ENCODE measurements around the gene RGS7BP.

RGS7BP gene

DNA sequence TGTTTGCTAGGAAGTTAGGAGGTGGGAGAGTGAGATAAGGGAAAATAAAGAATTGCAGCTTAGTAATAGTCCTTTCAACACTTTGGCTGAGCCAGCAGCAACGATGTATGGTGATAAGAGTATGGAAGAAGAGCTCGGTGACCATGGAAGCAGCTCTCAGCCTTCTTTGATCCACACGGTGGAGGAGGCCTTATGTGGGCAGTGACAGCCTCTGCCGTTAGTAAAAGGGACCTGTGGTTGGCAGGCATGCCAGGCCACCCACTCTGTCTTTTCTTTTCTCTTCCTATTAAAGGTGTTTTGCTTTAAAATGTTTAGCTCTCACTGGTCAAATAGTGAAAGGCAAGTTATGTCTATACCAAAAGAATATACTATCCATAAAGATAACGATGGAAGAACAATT, 7.7 kb downstream of the RGS7BP start:
- no peaks in the 10 kb centered on the region for H4K20me1 ChIP-seq (ENCODE audit: insufficient read depth, low read length)
- no peak overlapping the region for H3K27ac ChIP-seq (ENCODE audit: low read length)
- TF ChIP-seq, protein P1, sequence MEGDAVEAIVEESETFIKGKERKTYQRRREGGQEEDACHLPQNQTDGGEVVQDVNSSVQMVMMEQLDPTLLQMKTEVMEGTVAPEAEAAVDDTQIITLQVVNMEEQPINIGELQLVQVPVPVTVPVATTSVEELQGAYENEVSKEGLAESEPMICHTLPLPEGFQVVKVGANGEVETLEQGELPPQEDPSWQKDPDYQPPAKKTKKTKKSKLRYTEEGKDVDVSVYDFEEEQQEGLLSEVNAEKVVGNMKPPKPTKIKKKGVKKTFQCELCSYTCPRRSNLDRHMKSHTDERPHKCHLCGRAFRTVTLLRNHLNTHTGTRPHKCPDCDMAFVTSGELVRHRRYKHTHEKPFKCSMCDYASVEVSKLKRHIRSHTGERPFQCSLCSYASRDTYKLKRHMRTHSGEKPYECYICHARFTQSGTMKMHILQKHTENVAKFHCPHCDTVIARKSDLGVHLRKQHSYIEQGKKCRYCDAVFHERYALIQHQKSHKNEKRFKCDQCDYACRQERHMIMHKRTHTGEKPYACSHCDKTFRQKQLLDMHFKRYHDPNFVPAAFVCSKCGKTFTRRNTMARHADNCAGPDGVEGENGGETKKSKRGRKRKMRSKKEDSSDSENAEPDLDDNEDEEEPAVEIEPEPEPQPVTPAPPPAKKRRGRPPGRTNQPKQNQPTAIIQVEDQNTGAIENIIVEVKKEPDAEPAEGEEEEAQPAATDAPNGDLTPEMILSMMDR (IDR thresholded peaks at IDR 0.05; ENCODE audit: low read length), result no peak
- H3K4me2 ChIP-seq (ENCODE audit: low read depth, low read length), result no peak overlapping the region
- no peaks in the 10 kb centered on the region for H3K79me2 ChIP-seq (ENCODE audit: low read length)
- no peak overlapping the region for H2AFZ ChIP-seq (ENCODE audit: low read length)
- H3K9me2 ChIP-seq (replicated peaks; ENCODE audit: insufficient read depth, low read length), result no peaks in the 10 kb centered on the region
- H3K27me3 ChIP-seq (replicated peaks; ENCODE audit: insufficient read depth, low read length), result no peaks in the 10 kb centered on the region
- peaks cover 5% of the 10 kb centered on the region for H3K4me1 ChIP-seq (ENCODE audit: low read length)
- no peak overlapping the region for H3K9ac ChIP-seq (ENCODE audit: low read length)
- no peaks in the 10 kb centered on the region for H3F3A ChIP-seq (ENCODE audit: insufficient read depth, low read length)
- H3K9me3 ChIP-seq (replicated peaks; ENCODE audit: insufficient read depth, low read length), result no peaks in the 10 kb centered on the region
- H3K36me3 ChIP-seq (replicated peaks; ENCODE audit: insufficient read depth, low read length), result no peaks in the 10 kb centered on the region
- H3K4me3 ChIP-seq (ENCODE audit: low read length), result no peak overlapping the region
- DNase-seq, result no peak

DNA sequence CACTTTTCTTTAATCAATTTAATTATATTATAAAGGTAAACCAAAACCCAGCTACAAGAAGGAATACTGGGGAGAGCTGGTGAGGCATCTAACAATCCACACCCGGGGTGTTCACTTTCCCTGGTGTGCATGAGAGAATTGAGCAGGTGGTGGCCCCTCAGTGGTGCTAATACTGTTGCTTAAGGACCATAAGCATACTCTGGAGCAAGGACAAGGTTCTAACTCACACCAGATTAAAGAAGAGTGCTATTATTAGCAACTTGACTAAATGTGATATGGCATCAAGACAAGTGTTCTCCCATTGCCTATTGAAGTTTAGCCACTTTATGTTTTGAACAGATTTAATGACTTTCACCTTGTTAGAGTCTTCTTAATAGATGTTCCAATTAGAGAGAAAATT, 8.8 kb downstream of the RGS7BP start:
- H3K79me2 ChIP-seq (ENCODE audit: low read length), result no peaks in the 10 kb centered on the region
- no peak overlapping the region for H3K4me2 ChIP-seq (ENCODE audit: low read depth, low read length)
- no peak overlapping the region for H3K27ac ChIP-seq (ENCODE audit: low read length)
- no peaks in the 10 kb centered on the region for H3K36me3 ChIP-seq (replicated peaks; ENCODE audit: insufficient read depth, low read length)
- H3K4me1 ChIP-seq (ENCODE audit: low read length), result peaks cover 14% of the 10 kb centered on the region
- H3F3A ChIP-seq (ENCODE audit: insufficient read depth, low read length), result no peaks in the 10 kb centered on the region
- no peak overlapping the region for H2AFZ ChIP-seq (ENCODE audit: low read length)
- no peaks in the 10 kb centered on the region for H3K9me3 ChIP-seq (replicated peaks; ENCODE audit: insufficient read depth, low read length)
- no peaks in the 10 kb centered on the region for H4K20me1 ChIP-seq (ENCODE audit: insufficient read depth, low read length)
- no peaks in the 10 kb centered on the region for H3K27me3 ChIP-seq (replicated peaks; ENCODE audit: insufficient read depth, low read length)
- H3K4me3 ChIP-seq (ENCODE audit: low read length), result no peak overlapping the region
- H3K9ac ChIP-seq (ENCODE audit: low read length), result no peak overlapping the region
- H3K9me2 ChIP-seq (replicated peaks; ENCODE audit: insufficient read depth, low read length), result no peaks in the 10 kb centered on the region
- DNase-seq, result no peak
- TF ChIP-seq EZH2phosphoT487 (IDR thresholded peaks at IDR 0.05; ENCODE audit: low read length), result no peak
- TF ChIP-seq, protein P1 (IDR thresholded peaks at IDR 0.05; ENCODE audit: low read length), result no peak
- no peak for TF ChIP-seq EZH2 (optimal IDR thresholded peaks at IDR 0.05; ENCODE audit: low read depth, low read length)

DNA sequence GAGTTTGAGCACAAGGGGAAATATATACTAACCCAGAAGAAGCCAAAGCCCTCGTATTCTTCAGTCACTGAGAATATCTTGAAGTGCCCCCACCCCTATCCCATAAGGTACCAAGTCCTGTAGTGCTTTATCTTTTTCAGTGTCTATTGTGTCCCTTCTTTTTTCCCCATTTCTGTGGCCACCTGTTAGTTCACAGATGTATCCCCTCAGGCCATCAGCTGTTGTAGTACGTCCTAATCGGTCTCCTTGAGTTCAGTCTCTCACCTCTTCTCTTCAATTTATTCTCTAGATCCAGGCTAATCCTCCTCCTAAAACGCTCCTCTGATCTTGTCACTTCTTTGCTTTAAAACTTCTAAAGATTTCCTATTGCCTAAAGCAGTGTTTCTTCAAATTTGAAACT, 10.4 kb downstream of the RGS7BP start:
- Histone ChIP-seq H3K4me2 (ENCODE audit: low read depth, low read length) (no peak overlapping the region), H3K9me2 (replicated peaks; ENCODE audit: insufficient read depth, low read length) (no peaks in the 10 kb centered on the region), H3K9ac (ENCODE audit: low read length) (no peak overlapping the region), H3K4me3 (ENCODE audit: low read length) (no peak overlapping the region), H3F3A (ENCODE audit: insufficient read depth, low read length) (no peaks in the 10 kb centered on the region), H3K36me3 (replicated peaks; ENCODE audit: insufficient read depth, low read length) (no peaks in the 10 kb centered on the region), H2AFZ (ENCODE audit: low read length) (no peak overlapping the region), H3K27me3 (replicated peaks; ENCODE audit: insufficient read depth, low read length) (no peaks in the 10 kb centered on the region), H3K27ac (ENCODE audit: low read length) (no peak overlapping the region), H3K9me3 (replicated peaks; ENCODE audit: insufficient read depth, low read length) (no peaks in the 10 kb centered on the region), H4K20me1 (ENCODE audit: insufficient read depth, low read length) (no peaks in the 10 kb centered on the region), H3K79me2 (ENCODE audit: low read length) (no peaks in the 10 kb centered on the region), H3K4me1 (ENCODE audit: low read length) (peaks cover 14% of the 10 kb centered on the region)
- TF ChIP-seq, protein P1 (IDR thresholded peaks at IDR 0.05; ENCODE audit: low read length), result no peak
- TF ChIP-seq EZH2 (optimal IDR thresholded peaks at IDR 0.05; ENCODE audit: low read depth, low read length) (no peak), EZH2phosphoT487 (IDR thresholded peaks at IDR 0.05; ENCODE audit: low read length) (no peak)
- DNase-seq, result no peak

Measured in MM.1S (cell line).